ENCODE data around the gene TICAM2. TPM values are rescaled to one million over a fixed set of nuclear protein-coding genes. Genes with fewer than 3 reads are reported as not detected.

Gene TICAM2
- total RNA-seq, 1 experiment from 2014 or later = 0.24 TPM

GRCh38 chr5:115577329-115577728 is 24.9 kb downstream of the TICAM2 start:
- Histone ChIP-seq H3K14ac (ENCODE audit: insufficient read depth, low read length) (no peak overlapping the region), H2BK5ac (ENCODE audit: insufficient read length, low read length) (no peak overlapping the region), H4K5ac (ENCODE audit: insufficient read length, low read depth, low read length) (no peak overlapping the region), H2BK15ac (ENCODE audit: low read depth, low read length) (no peak overlapping the region), H3K27ac (ENCODE audit: insufficient read length, low read depth, low read length) (no peak overlapping the region), H2BK120ac (ENCODE audit: low read depth, low read length, poor library complexity, severe bottlenecking) (no peak overlapping the region), H2BK20ac (ENCODE audit: low read depth, low read length, poor library complexity, severe bottlenecking) (no peak overlapping the region), H2AK5ac (ENCODE audit: insufficient read length, low read length) (no peak overlapping the region), H3K56ac (ENCODE audit: insufficient read length, low read depth, low read length) (no peak overlapping the region), H3K23ac (ENCODE audit: insufficient read length, low read depth, low read length) (no peak overlapping the region), H3K23me2 (ENCODE audit: insufficient read length, low read depth, low read length, poor library complexity, severe bottlenecking) (no peaks in the 10 kb centered on the region), H3K9ac (ENCODE audit: extremely low read depth, insufficient read length, low read length) (no peak overlapping the region), H2BK12ac (ENCODE audit: insufficient read length, low read depth, low read length) (no peak overlapping the region), H4K91ac (ENCODE audit: insufficient read length, low read depth, low read length) (no peak overlapping the region), H3K4me1 (ENCODE audit: insufficient read depth, low read length) (no peaks in the 10 kb centered on the region), H4K20me1 (ENCODE audit: control insufficient read depth, insufficient read depth, insufficient read length) (no peaks in the 10 kb centered on the region), H3K27me3 (ENCODE audit: insufficient read depth, low read length) (no peaks in the 10 kb centered on the region), H3K79me2 (ENCODE audit: insufficient read depth, low read length) (no peaks in the 10 kb centered on the region), H3K4ac (ENCODE audit: low read depth, low read length) (no peak overlapping the region), H4K8ac (replicated peaks; ENCODE audit: insufficient read length, low read depth, low read length) (no peak overlapping the region), H2AFZ (ENCODE audit: low read length) (no peak overlapping the region), H3K9me3 (ENCODE audit: control insufficient read depth, low read depth, low read length) (no peaks in the 10 kb centered on the region), H3K79me1 (ENCODE audit: insufficient read depth, low read depth, low read length, poor library complexity, severe bottlenecking) (no peaks in the 10 kb centered on the region), H3K4me2 (ENCODE audit: insufficient read depth, insufficient read length, low read length) (no peak overlapping the region), H3K18ac (ENCODE audit: insufficient read length, low read depth, low read length) (no peak overlapping the region), H3T11ph (ENCODE audit: low read length) (no peak overlapping the region)
- WGBS (ENCODE audit: extremely low coverage, insufficient read length, low lambda C conversion rate) = no CpG with 5 or more reads among the region's 2 CpGs
- no peak for DNase-seq
- Mint-ChIP-seq H3K9me3 (no peaks in the 10 kb centered on the region; a peak in 1 of 5 replicates), H3K4me1 (peaks cover 7 to 8% of the 10 kb centered on the region in 2 experiments), H3K36me3 (ENCODE audit: insufficient read depth in 1 of 3, low read depth in 3 of 3) (0 out of 7 replicates have a peak, but pooled peaks cover 0 to 4% (median 0%) of the 10 kb centered on the region in 3 experiments), H3K27ac (no peak overlapping the region), H3K4me3 (no peak overlapping the region), H3K27me3 (ENCODE audit: low read depth) (no peaks in the 10 kb centered on the region)
- no peak for TF ChIP-seq CTCF (conservative IDR thresholded peaks at IDR 0.05)

Measured in H9 (cell line).